ENCODE results near the gene LPCAT2. TPM values are rescaled to one million over a fixed set of nuclear protein-coding genes. Genes with fewer than 3 reads are reported as not detected.
A peak's percentile ranks its signal among the peaks of the same experiment; 100 is the strongest.

Gene LPCAT2
- total and polyA plus RNA-seq, 2 of the 13 experiments (the other 11 are each of a cell fraction or from before 2014, with no cell fraction given): 9.9 to 17.6 TPM

DNA sequence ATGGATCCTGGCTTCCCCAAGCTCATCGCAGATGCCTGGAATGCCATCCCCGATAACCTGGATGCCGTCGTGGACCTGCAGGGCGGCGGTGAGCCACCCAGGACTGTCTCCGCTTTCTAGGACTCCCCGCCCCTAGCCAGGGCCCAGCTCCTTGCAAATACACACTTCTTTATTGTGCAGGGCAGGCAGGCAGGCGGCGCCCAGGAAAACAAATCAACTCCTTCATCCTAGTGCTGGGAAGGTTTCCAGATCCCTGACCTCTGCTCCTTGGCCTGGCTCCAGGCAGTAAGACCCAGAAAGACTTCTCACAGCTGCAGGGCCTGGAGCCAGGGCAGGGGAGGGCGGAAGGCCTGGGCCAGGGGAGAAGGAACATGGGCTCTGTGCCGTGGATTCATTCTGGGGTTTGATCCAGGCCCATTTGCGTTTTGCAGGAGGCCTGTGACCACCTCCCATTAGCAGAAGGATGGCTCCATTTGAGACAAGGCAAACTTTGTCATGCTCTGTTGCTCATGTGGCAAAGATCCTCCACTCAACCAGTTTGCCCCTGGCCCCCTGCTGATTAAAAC is 6.0 kb upstream of the LPCAT2 start (continued):
- TF ChIP-seq MXD4 (CRISPR knock-in tag; IDR thresholded peaks at IDR 0.05) (no peak), HES4 (CRISPR knock-in tag; IDR thresholded peaks at IDR 0.05; ENCODE audit: borderline replicate concordance) (no peak), SMARCE1 (IDR thresholded peaks at IDR 0.05; ENCODE audit: borderline replicate concordance) (no peak), CENPX (CRISPR knock-in tag; IDR thresholded peaks at IDR 0.05) (no peak), ZBTB7A (CRISPR knock-in tag; IDR thresholded peaks at IDR 0.05) (no peak), ZNF367 (CRISPR knock-in tag; IDR thresholded peaks at IDR 0.05; ENCODE audit: borderline replicate concordance) (no peak), NCOR1 (IDR thresholded peaks at IDR 0.05; ENCODE audit: borderline replicate concordance, low read length) (no peak), ZC3H4 (CRISPR knock-in tag; IDR thresholded peaks at IDR 0.05; ENCODE audit: borderline replicate concordance) (no peak), ZNF562 (CRISPR knock-in tag; IDR thresholded peaks at IDR 0.05; ENCODE audit: borderline replicate concordance) (no peak), EED (CRISPR knock-in tag; IDR thresholded peaks at IDR 0.05) (no peak), JARID2 (CRISPR knock-in tag; IDR thresholded peaks at IDR 0.05; ENCODE audit: insufficient replicate concordance) (no peak), PTBP1 (IDR thresholded peaks at IDR 0.05; ENCODE audit: low read depth, low read length, poor library complexity, severe bottlenecking) (no peak), ZNF709 (CRISPR knock-in tag; IDR thresholded peaks at IDR 0.05) (no peak), ZNF788 (CRISPR knock-in tag; IDR thresholded peaks at IDR 0.05; ENCODE audit: borderline replicate concordance) (peak; percentile 47; the same call in 1 of the 2 replicates), CEBPG (CRISPR knock-in tag; IDR thresholded peaks at IDR 0.05) (no peak), SNRNP70 (IDR thresholded peaks at IDR 0.05; ENCODE audit: low read depth, low read length) (no peak), STAT5B (CRISPR knock-in tag; IDR thresholded peaks at IDR 0.05) (no peak), ZNF143 (CRISPR knock-in tag; IDR thresholded peaks at IDR 0.05) (no peak), SRSF4 (IDR thresholded peaks at IDR 0.05; ENCODE audit: low read depth, low read length, poor library complexity, severe bottlenecking) (no peak), ZNF780A (CRISPR knock-in tag; IDR thresholded peaks at IDR 0.05) (no peak), ZNF337 (CRISPR knock-in tag; IDR thresholded peaks at IDR 0.05; ENCODE audit: borderline replicate concordance, low read depth) (no peak), SMAD3 (CRISPR knock-in tag; IDR thresholded peaks at IDR 0.05) (no peak; the same call in 1 of the 2 replicates), ZNF292 (CRISPR knock-in tag; IDR thresholded peaks at IDR 0.05; ENCODE audit: borderline replicate concordance, low read depth) (no peak), KAT7 (CRISPR knock-in tag; IDR thresholded peaks at IDR 0.05; ENCODE audit: borderline replicate concordance) (no peak), ATAD3A (CRISPR knock-in tag; IDR thresholded peaks at IDR 0.05) (no peak)
- TF ChIP-seq, protein P1, sequence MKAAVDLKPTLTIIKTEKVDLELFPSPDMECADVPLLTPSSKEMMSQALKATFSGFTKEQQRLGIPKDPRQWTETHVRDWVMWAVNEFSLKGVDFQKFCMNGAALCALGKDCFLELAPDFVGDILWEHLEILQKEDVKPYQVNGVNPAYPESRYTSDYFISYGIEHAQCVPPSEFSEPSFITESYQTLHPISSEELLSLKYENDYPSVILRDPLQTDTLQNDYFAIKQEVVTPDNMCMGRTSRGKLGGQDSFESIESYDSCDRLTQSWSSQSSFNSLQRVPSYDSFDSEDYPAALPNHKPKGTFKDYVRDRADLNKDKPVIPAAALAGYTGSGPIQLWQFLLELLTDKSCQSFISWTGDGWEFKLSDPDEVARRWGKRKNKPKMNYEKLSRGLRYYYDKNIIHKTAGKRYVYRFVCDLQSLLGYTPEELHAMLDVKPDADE (CRISPR knock-in tag; IDR thresholded peaks at IDR 0.05): no peak
- TF ChIP-seq, protein P2, sequence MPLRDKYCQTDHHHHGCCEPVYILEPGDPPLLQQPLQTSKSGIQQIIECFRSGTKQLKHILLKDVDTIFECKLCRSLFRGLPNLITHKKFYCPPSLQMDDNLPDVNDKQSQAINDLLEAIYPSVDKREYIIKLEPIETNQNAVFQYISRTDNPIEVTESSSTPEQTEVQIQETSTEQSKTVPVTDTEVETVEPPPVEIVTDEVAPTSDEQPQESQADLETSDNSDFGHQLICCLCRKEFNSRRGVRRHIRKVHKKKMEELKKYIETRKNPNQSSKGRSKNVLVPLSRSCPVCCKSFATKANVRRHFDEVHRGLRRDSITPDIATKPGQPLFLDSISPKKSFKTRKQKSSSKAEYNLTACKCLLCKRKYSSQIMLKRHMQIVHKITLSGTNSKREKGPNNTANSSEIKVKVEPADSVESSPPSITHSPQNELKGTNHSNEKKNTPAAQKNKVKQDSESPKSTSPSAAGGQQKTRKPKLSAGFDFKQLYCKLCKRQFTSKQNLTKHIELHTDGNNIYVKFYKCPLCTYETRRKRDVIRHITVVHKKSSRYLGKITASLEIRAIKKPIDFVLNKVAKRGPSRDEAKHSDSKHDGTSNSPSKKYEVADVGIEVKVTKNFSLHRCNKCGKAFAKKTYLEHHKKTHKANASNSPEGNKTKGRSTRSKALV (CRISPR knock-in tag; IDR thresholded peaks at IDR 0.05): no peak
- TF ChIP-seq, protein P3, sequence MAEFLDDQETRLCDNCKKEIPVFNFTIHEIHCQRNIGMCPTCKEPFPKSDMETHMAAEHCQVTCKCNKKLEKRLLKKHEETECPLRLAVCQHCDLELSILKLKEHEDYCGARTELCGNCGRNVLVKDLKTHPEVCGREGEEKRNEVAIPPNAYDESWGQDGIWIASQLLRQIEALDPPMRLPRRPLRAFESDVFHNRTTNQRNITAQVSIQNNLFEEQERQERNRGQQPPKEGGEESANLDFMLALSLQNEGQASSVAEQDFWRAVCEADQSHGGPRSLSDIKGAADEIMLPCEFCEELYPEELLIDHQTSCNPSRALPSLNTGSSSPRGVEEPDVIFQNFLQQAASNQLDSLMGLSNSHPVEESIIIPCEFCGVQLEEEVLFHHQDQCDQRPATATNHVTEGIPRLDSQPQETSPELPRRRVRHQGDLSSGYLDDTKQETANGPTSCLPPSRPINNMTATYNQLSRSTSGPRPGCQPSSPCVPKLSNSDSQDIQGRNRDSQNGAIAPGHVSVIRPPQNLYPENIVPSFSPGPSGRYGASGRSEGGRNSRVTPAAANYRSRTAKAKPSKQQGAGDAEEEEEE (CRISPR knock-in tag; IDR thresholded peaks at IDR 0.05; ENCODE audit: borderline replicate concordance): no peak

All from HepG2 (cell line).